ENCODE results near the gene PSMG2. TPM values are rescaled to one million over a fixed set of nuclear protein-coding genes. Genes with fewer than 3 reads are reported as not detected.

PSMG2 gene
- total RNA-seq, 4 donors from 2014 or later: 87.6 to 148 (median 100) TPM

DNA sequence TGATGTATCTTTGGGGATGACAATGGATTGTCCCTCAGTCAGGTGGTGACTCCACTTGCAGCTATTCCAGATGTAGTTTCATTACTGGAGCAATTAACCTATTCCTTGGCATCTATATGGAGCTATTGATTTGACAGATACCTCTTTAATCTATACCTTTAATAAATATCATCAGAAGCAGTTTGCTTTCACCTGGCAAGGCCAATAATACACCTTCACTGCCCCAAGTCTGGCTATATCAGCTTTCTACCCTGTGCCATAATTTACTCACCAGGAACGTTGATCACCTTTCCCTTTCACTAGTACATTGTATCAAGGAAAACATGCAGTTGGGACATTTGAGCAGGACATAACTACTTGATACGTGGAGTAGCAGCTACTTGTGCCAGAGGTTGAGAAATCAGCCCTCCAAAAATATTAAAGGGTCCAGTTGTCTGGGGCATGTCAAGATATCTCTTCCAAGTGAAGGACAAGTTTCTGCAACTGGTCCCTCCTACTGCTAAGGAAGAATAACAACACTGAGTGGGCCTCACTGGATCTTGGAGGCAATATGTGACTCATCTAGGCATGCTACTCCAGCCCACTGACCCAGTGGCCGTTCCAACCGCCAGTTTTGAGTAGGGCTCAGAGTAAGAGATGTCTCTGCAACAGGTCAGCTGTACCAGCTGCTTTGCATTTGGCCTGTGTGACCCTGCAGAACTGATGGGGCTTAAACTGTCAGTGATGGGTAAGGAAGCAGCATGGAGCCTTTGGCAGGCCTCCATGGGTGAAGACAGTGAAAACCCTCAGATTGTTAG, 67.0 kb downstream of the PSMG2 start:
- TF ChIP-seq, protein P1, sequence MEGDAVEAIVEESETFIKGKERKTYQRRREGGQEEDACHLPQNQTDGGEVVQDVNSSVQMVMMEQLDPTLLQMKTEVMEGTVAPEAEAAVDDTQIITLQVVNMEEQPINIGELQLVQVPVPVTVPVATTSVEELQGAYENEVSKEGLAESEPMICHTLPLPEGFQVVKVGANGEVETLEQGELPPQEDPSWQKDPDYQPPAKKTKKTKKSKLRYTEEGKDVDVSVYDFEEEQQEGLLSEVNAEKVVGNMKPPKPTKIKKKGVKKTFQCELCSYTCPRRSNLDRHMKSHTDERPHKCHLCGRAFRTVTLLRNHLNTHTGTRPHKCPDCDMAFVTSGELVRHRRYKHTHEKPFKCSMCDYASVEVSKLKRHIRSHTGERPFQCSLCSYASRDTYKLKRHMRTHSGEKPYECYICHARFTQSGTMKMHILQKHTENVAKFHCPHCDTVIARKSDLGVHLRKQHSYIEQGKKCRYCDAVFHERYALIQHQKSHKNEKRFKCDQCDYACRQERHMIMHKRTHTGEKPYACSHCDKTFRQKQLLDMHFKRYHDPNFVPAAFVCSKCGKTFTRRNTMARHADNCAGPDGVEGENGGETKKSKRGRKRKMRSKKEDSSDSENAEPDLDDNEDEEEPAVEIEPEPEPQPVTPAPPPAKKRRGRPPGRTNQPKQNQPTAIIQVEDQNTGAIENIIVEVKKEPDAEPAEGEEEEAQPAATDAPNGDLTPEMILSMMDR (IDR thresholded peaks at IDR 0.05; ENCODE audit: low read depth): no peak

- TF ChIP-seq, protein P1 (IDR thresholded peaks at IDR 0.05; ENCODE audit: low read depth): no peak
These were observed 67.8 kb downstream of the PSMG2 start for GRCh38 chr18:12770469-12771219.

DNA sequence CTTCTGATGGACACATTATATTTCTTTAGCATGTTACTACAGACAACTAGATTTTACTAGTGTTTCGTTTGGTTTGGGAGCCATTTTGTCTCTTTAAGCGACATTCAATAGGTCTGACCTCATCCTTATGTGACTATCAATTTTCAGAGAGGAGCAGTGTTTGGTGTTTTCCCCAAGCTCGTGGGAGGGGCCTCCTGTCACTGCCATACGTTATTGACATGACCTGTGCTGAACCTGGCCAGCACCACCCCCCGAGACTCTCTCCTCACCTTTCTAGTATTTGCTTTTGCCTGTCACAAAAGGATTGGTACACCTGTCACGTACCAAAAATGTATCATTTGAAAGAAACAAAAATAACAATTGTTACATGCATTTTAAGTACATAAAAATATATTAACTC, 69.3 kb downstream of the PSMG2 start:
- TF ChIP-seq, protein P1 (IDR thresholded peaks at IDR 0.05; ENCODE audit: low read depth): no peak

- TF ChIP-seq, protein P1 (IDR thresholded peaks at IDR 0.05; ENCODE audit: low read depth): no peak
These were observed 70.5 kb downstream of the PSMG2 start for GRCh38 chr18:12773369-12773768.

- TF ChIP-seq, protein P1 (IDR thresholded peaks at IDR 0.05; ENCODE audit: low read depth): no peak
These were observed 72.1 kb downstream of the PSMG2 start for GRCh38 chr18:12774982-12775381.

Small RNA genes lying within 50 kb of the gene (small RNA-seq; reads per million reads assigned to genes)
- 0.49 reads per million for gene RF00019

Other genes with a start within 250 kb of the PSMG2 start
- 10 to 100 TPM; 25.3 to 32.8 (median 27.9) TPM for gene SPIRE1, start 44.9 kb upstream of the PSMG2 start, total RNA-seq
- 10 to 100 TPM in 1 of 4 donors, 1 to 10 TPM in 3; 5.1 to 13.0 (median 6.5) TPM for gene CEP76, start 319 bp upstream of the PSMG2 start, total RNA-seq
- gene PTPN2, start 181.2 kb downstream of the PSMG2 start, total RNA-seq: 10 to 100 TPM; 33.7 to 60.5 (median 38.0) TPM
- gene SEH1L, start 245.0 kb downstream of the PSMG2 start, total RNA-seq: 10 to 100 TPM; 20.3 to 42.7 (median 27.8) TPM

All from subcutaneous adipose tissue (tissue), 4 donors.